ENCODE results near the gene SOX2.

The SOX2 gene

DNA sequence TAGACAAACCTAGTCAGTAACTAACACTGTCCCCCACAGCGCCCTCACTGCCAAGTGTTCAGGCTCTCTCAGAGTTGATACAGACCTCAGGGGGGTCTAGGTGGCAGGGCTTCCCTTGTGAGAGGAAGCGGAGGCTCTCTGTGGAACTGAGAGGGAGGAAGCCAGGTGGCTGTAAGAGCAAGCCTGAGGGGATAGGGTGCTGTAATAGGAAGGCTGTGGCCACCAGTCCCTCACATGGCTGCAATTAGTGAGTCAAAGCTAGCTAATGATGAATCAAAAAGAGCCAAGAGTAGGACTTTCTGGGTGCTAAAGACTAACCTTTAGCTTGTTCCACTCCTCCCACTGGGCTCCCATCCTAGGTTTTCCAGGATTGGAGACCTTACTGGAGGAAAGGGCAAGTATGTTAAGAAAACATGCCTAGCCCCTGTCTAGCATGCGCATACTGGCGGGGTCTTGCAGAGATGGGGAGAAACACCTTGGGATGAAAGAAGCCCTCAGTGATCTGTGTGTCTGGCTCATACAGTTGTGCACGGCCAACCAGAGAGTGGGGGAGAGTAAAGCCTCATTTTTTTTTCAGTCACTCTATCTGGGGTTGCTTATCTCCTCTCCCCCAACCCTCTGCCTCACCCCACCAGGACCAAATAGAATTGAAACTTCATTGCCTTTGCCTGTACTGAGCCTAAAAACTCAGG, 13.3 kb upstream of the SOX2 start:
- TF ChIP-seq FOXP2 (optimal IDR thresholded peaks at IDR 0.05; ENCODE audit: borderline replicate concordance, extremely low read depth, extremely low read length, insufficient read depth) (no peak), POLR2AphosphoS5 (IDR thresholded peaks at IDR 0.05; ENCODE audit: low read depth, low read length) (no peak), TAF1 (IDR thresholded peaks at IDR 0.05; ENCODE audit: borderline replicate concordance, insufficient read depth, low read length) (no peak), SIN3A (IDR thresholded peaks at IDR 0.05; ENCODE audit: borderline replicate concordance, insufficient read depth, low read length) (no peak)
- TF ChIP-seq, protein P1, sequence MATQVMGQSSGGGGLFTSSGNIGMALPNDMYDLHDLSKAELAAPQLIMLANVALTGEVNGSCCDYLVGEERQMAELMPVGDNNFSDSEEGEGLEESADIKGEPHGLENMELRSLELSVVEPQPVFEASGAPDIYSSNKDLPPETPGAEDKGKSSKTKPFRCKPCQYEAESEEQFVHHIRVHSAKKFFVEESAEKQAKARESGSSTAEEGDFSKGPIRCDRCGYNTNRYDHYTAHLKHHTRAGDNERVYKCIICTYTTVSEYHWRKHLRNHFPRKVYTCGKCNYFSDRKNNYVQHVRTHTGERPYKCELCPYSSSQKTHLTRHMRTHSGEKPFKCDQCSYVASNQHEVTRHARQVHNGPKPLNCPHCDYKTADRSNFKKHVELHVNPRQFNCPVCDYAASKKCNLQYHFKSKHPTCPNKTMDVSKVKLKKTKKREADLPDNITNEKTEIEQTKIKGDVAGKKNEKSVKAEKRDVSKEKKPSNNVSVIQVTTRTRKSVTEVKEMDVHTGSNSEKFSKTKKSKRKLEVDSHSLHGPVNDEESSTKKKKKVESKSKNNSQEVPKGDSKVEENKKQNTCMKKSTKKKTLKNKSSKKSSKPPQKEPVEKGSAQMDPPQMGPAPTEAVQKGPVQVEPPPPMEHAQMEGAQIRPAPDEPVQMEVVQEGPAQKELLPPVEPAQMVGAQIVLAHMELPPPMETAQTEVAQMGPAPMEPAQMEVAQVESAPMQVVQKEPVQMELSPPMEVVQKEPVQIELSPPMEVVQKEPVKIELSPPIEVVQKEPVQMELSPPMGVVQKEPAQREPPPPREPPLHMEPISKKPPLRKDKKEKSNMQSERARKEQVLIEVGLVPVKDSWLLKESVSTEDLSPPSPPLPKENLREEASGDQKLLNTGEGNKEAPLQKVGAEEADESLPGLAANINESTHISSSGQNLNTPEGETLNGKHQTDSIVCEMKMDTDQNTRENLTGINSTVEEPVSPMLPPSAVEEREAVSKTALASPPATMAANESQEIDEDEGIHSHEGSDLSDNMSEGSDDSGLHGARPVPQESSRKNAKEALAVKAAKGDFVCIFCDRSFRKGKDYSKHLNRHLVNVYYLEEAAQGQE (IDR thresholded peaks at IDR 0.05; ENCODE audit: insufficient read depth in 1 of 2, low read depth in 2 of 2, low read length in 2 of 2), result no peak

DNA sequence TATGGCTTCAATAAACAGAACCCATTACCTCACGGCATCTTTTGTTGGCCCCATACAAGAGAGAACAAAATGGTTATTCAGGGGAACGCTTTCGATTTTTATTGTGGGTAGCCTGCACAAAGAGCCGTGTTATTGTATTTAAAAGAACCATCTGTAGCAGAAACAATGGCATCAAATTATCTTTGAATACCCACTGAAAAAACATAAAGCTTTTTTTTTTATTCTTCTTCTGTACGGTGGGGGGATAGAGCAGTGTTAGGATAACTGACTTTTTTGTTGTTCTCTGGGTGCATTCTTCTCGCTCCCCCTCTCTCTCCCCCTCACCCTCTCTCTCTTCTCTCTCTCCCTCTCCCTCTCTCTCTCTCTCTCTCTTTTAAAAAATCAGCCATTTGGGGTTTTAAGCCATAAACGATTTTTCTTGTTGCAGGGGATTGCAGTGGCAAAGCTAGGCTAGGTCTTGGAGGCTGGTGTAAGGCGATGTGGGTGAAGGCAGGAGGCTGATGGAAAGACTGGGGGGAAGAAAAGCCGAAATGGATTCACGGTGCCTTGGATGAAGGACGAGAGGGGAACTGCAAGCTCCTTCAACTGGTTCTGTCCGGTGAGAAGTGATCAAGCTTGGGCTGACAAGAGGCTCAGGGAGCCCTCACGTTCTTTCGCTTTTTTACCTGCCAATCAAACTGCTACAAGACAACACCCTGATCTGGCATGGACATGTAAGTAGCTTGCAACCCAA, 12.4 kb upstream of the SOX2 start:
- TF ChIP-seq, protein P1 (IDR thresholded peaks at IDR 0.05; ENCODE audit: insufficient read depth in 1 of 2, low read depth in 2 of 2, low read length in 2 of 2), result no peak
- TF ChIP-seq SIN3A (IDR thresholded peaks at IDR 0.05; ENCODE audit: borderline replicate concordance, insufficient read depth, low read length), result no peak
- TF ChIP-seq POLR2AphosphoS5 (IDR thresholded peaks at IDR 0.05; ENCODE audit: low read depth, low read length), result no peak
- no peak for TF ChIP-seq TAF1 (IDR thresholded peaks at IDR 0.05; ENCODE audit: borderline replicate concordance, insufficient read depth, low read length)
- TF ChIP-seq FOXP2 (optimal IDR thresholded peaks at IDR 0.05; ENCODE audit: borderline replicate concordance, extremely low read depth, extremely low read length, insufficient read depth), result no peak

DNA sequence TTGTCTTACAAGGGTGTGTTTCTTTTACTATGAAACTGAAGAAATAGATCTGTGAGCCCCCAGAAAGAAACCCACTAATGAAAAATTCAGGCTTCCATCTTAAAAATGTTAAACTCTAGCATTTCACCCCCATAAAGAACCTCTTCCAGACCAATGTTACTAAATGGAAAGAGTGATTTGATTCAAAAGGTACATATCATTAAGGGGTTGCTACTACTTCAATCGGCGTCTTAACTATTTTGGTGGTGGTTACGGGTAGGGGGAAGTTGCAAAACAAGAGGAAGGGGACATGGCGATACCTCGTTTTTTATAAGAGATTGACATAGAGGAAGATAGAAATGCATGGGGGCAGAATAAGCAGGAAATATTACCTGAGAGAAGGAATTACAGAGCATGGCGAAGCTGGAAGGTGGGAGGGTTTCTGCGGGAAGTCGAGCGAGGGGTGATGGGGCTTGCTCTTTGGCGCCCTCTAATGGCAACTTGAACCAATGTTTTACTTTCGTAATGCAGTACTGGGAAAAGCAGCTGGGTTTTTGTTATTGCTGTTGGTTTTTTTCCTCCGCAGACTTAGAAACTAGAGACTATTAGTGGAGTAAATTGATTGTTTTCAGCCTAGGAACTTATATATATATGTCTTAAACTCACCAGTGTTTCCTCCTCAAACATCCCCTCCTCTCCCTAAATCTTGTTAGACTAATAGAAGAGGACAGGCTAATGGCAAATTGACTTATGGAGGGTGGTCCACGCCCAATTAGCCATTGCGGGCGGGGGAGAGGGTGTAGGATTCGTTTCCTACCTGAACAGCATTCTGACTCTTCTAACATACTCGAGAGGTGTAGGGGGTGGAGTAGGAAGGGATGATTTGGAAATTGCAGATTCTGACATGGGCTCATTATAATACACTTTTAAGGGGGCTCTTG, 11.3 kb upstream of the SOX2 start:
- TF ChIP-seq, protein P1 (IDR thresholded peaks at IDR 0.05; ENCODE audit: insufficient read depth in 1 of 2, low read depth in 2 of 2, low read length in 2 of 2), result no peak
- no peak for TF ChIP-seq POLR2AphosphoS5 (IDR thresholded peaks at IDR 0.05; ENCODE audit: low read depth, low read length)
- no peak for TF ChIP-seq SIN3A (IDR thresholded peaks at IDR 0.05; ENCODE audit: borderline replicate concordance, insufficient read depth, low read length)
- no peak for TF ChIP-seq TAF1 (IDR thresholded peaks at IDR 0.05; ENCODE audit: borderline replicate concordance, insufficient read depth, low read length)
- TF ChIP-seq FOXP2 (optimal IDR thresholded peaks at IDR 0.05; ENCODE audit: borderline replicate concordance, extremely low read depth, extremely low read length, insufficient read depth), result no peak

DNA sequence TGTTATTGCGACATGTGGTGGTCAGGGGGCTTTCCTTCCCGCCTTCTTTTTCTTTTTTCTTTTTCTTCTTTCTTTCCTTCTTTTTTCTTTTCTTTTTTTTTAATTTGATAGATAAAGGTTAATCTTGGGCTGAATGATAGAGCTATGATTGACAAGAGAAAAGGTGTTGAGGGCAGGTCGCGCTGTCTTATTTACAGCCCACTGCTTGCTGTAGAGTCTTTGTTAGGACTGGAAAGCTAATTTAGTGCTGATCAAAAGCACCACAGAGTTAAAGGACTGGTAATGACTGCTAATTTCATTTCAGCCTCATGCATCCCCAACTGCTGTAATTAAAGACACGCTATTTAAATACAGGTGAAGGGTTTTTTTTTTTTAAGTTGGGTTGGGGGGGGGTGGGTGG, 10.6 kb upstream of the SOX2 start:
- TF ChIP-seq FOXP2 (optimal IDR thresholded peaks at IDR 0.05; ENCODE audit: borderline replicate concordance, extremely low read depth, extremely low read length, insufficient read depth), result no peak
- no peak for TF ChIP-seq POLR2AphosphoS5 (IDR thresholded peaks at IDR 0.05; ENCODE audit: low read depth, low read length)
- no peak for TF ChIP-seq TAF1 (IDR thresholded peaks at IDR 0.05; ENCODE audit: borderline replicate concordance, insufficient read depth, low read length)
- no peak for TF ChIP-seq SIN3A (IDR thresholded peaks at IDR 0.05; ENCODE audit: borderline replicate concordance, insufficient read depth, low read length)
- TF ChIP-seq, protein P1 (IDR thresholded peaks at IDR 0.05; ENCODE audit: insufficient read depth in 1 of 2, low read depth in 2 of 2, low read length in 2 of 2), result no peak
